GM12874 (cell line): ENCODE measurements around the gene MGAT4B.

Experiments used
- TF ChIP-seq, protein P1 (sequence below): IDR thresholded peaks from 2 replicates; pipeline ENCODE4 v1.5.1; 2011; ENCODE audit warnings: low read depth, mild to moderate bottlenecking, control low read depth, low read length, moderate library complexity; ENCODE audit not compliant: insufficient read depth

The MGAT4B gene

GRCh38 chr5:179817890-179818745 lies 11.5 kb upstream of the MGAT4B start:
- TF ChIP-seq, protein P1, sequence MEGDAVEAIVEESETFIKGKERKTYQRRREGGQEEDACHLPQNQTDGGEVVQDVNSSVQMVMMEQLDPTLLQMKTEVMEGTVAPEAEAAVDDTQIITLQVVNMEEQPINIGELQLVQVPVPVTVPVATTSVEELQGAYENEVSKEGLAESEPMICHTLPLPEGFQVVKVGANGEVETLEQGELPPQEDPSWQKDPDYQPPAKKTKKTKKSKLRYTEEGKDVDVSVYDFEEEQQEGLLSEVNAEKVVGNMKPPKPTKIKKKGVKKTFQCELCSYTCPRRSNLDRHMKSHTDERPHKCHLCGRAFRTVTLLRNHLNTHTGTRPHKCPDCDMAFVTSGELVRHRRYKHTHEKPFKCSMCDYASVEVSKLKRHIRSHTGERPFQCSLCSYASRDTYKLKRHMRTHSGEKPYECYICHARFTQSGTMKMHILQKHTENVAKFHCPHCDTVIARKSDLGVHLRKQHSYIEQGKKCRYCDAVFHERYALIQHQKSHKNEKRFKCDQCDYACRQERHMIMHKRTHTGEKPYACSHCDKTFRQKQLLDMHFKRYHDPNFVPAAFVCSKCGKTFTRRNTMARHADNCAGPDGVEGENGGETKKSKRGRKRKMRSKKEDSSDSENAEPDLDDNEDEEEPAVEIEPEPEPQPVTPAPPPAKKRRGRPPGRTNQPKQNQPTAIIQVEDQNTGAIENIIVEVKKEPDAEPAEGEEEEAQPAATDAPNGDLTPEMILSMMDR, result no peak

GRCh38 chr5:179817470-179817840 lies 10.8 kb upstream of the MGAT4B start:
- TF ChIP-seq, protein P1, result no peak

GRCh38 chr5:179816796-179817469 lies 10.3 kb upstream of the MGAT4B start:
- TF ChIP-seq, protein P1, result 0 out of 2 replicates have a peak, but pooled peaks have one; percentile 4

DNA sequence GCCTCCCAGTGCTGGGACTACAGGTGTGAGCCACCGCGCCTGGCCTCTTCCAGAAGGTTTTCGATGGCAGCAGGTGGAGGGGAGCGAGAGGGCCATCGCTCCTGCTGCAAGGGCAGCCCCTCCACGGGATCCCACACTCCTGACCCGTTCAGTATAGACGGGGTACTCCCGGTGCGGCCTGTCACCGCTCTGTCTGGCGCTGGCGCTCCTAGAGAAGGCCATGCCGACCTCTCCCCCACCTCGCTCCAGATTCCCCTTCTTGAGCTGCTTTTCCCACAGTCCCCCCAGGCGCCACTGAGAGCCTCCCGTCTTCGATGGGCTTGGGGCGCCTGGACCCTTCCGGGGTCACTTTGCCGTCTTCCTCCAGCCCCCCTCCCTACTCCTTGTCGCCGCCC lies 9.7 kb upstream of the MGAT4B start:
- TF ChIP-seq, protein P1, result no peak

DNA sequence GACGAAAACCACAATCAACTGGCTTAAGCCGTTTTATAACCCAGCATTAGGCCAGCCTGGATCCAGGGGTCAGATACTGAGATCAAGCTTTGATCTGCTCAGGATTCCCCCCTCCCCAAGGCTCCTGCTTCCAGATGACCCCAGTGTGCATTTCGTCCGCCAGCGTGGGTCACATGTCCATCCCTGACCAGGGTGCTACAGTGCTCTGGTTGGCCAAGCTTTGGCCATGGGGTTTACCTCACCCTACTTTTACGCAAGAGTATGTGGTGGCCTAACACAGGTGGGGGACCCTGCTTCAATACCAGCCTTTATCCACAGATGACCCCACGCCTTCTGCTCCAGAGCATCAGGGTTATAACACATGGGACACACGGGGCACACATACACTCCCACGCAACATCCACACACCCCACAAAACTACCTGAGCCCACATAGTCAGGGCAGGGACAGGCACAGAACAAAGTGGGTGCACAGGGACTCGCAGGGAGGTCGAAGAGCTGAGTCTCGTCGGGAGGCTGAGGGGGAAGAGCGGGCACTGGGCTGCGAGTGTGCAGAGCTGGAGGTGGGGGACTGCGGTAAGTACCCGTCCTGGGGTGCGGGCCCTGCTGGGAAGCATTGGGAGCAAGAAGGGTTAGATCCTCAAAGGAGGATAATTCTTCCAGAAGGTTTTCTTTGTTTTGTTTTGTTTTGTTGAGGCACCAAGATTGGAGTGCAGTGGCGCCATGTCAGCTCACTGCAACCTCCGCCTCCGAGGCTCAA lies 9.0 kb upstream of the MGAT4B start:
- TF ChIP-seq, protein P1, result no peak

GRCh38 chr5:179814090-179814489 lies 7.4 kb upstream of the MGAT4B start:
- TF ChIP-seq, protein P1, result no peak
